T-helper 17 cell (primary cell): ENCODE results near the gene RAI2. TPM values are rescaled to one million over a fixed set of nuclear protein-coding genes. Genes with fewer than 3 reads are reported as not detected.

Experiments used
- ATAC-seq: fragments of 150-1000 bp; cut with Tn5 transposase; 2 replicates; pipeline ENCODE4 v1.10.0; 2021; ENCODE audit warnings: mild to moderate bottlenecking, moderate library complexity
- DNase-seq, 3 donors: peaks; one replicate each; pipeline versions ENCODE4 v3.0.0 to v3.0.0-alpha.2; 2020 to 2021
- H3K9me3 ChIP-seq: one replicate; pipeline ENCODE4 v1.7.0; 2013; ENCODE audit warnings: low read length, mild to moderate bottlenecking; ENCODE audit not compliant: control insufficient read depth, poor library complexity, severe bottlenecking
- H3K27ac Mint-ChIP-seq: one replicate; pipeline ENCODE4 v1.8.0; 2022; ENCODE audit warnings: mild to moderate bottlenecking, moderate library complexity, mixed read lengths
- H3K27me3 Mint-ChIP-seq: one replicate; pipeline ENCODE4 v1.8.0; 2022; ENCODE audit warnings: mixed read lengths
- H3K36me3 Mint-ChIP-seq: one replicate; pipeline ENCODE4 v1.8.0; 2022; ENCODE audit warnings: low read depth, mixed read lengths
- H3K4me1 Mint-ChIP-seq: one replicate; pipeline ENCODE4 v1.8.0; 2022; ENCODE audit warnings: mild to moderate bottlenecking, mixed read lengths
- H3K4me3 Mint-ChIP-seq: one replicate; pipeline ENCODE4 v1.8.0; 2022; ENCODE audit warnings: mild to moderate bottlenecking, moderate library complexity, mixed read lengths
- total RNA-seq, 4 donors: library from RNA in 2 of 4; stranded (reverse) in 2 of 4; gene quantifications; one replicate each; pipeline ENCODE4 v1.2.3 and lab custom pipeline; 2022 to 2026

Gene RAI2
- total RNA-seq: under 1 TPM; 0.18 to 0.72 TPM
- total RNA-seq (lab: John Stamatoyannopoulos, UW): 0 to 1.2 reads per million in 2 donors

GRCh38 chrX:17860811-17861488, at the start of gene RAI2:
RAI2 (minus strand) TSS chrX:17861298; CDS start chrX:17802010, 59,288 bp downstream.
- Mint-ChIP-seq H3K27ac (no peak within 1 kb of the TSS), H3K4me1 (peaks cover 3% of the 10 kb centered on the region), H3K4me3 (peak within 1 kb of the TSS; percentile 85), H3K36me3 (peaks cover 2% of the 10 kb centered on the region), H3K27me3 (peaks cover 48% of the 10 kb centered on the region)
- DNase-seq (peak in 1 of 3 donors; percentile 7), ATAC-seq (peak; percentile 62)
- no peaks in the 10 kb centered on the region for H3K9me3 ChIP-seq

DNA sequence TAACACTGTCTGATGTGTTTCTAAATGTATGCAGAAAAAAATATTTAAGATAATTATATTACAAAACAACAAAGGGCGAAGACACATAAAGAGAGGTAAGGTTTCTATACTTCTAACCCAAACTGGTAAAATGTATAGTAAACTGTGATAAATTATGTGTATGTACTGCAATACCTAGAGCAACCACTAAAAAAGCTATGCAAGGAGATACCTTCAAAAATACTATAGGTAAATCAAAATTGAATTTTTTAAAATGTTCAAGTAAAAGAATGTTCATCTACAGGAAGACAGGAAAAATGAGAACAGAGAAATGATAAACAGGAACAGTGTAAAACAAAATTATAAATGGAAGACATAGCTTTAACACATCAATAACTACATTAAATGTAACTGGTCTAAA, 27.3 kb upstream of the RAI2 start:
- Mint-ChIP-seq H3K27me3 (peaks cover 15% of the 10 kb centered on the region), H3K36me3 (no peaks in the 10 kb centered on the region), H3K4me3 (no peak overlapping the region), H3K27ac (no peak overlapping the region), H3K4me1 (peaks cover 2% of the 10 kb centered on the region)
- ATAC-seq: no peak
- DNase-seq: no peak
- H3K9me3 ChIP-seq: no peaks in the 10 kb centered on the region

GRCh38 chrX:17882680-17883079, 21.6 kb upstream of the RAI2 start:
- Mint-ChIP-seq H3K4me1 (no peaks in the 10 kb centered on the region), H3K4me3 (no peak overlapping the region), H3K36me3 (peaks cover 2% of the 10 kb centered on the region), H3K27ac (no peak overlapping the region), H3K27me3 (peaks cover 20% of the 10 kb centered on the region)
- ATAC-seq (no peak), DNase-seq (no peak)
- H3K9me3 ChIP-seq: no peaks in the 10 kb centered on the region

GRCh38 chrX:17878028-17878670, 17.1 kb upstream of the RAI2 start:
- H3K36me3 Mint-ChIP-seq: peaks cover 2% of the 10 kb centered on the region
- no peaks in the 10 kb centered on the region for H3K9me3 ChIP-seq
- no peak for ATAC-seq
- no peak overlapping the region for H3K4me3 Mint-ChIP-seq
- no peaks in the 10 kb centered on the region for H3K4me1 Mint-ChIP-seq
- no peak for DNase-seq
- peaks cover 15% of the 10 kb centered on the region for H3K27me3 Mint-ChIP-seq
- H3K27ac Mint-ChIP-seq: no peak overlapping the region

GRCh38 chrX:17876135-17876534, 15.0 kb upstream of the RAI2 start:
- no peak for ATAC-seq
- DNase-seq: no peak

DNA sequence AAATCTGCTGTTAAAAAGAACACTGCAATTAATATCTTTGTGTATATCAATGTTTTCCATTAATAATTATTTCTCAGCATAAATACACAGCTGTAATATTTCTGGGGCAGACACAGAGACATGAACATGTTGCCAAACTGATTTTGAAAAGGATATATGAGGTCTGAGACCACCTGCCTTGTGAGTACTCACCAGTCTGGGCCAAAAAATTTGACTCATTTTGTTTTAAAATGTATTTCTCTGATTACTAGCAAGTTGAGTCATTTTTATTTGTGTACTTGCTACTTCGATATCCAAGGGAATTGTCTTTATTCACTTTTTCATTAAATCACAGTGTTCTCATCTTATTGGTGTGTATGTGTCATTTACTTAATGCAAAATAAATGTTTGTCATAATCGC, 8.5 kb upstream of the RAI2 start:
- DNase-seq (no peak), ATAC-seq (no peak)
- Mint-ChIP-seq H3K4me3 (no peak overlapping the region), H3K4me1 (no peaks in the 10 kb centered on the region), H3K36me3 (no peaks in the 10 kb centered on the region), H3K27ac (no peak overlapping the region), H3K27me3 (no peaks in the 10 kb centered on the region)
- no peaks in the 10 kb centered on the region for H3K9me3 ChIP-seq

More at GRCh38 chrX:17876135-17876534, 15.0 kb upstream of the RAI2 start:
- H3K4me1 Mint-ChIP-seq: no peaks in the 10 kb centered on the region
- no peaks in the 10 kb centered on the region for H3K36me3 Mint-ChIP-seq
- no peak overlapping the region for H3K27ac Mint-ChIP-seq
- no peak overlapping the region for H3K4me3 Mint-ChIP-seq
- H3K27me3 Mint-ChIP-seq: peaks cover 11% of the 10 kb centered on the region
- H3K9me3 ChIP-seq: no peaks in the 10 kb centered on the region

DNA sequence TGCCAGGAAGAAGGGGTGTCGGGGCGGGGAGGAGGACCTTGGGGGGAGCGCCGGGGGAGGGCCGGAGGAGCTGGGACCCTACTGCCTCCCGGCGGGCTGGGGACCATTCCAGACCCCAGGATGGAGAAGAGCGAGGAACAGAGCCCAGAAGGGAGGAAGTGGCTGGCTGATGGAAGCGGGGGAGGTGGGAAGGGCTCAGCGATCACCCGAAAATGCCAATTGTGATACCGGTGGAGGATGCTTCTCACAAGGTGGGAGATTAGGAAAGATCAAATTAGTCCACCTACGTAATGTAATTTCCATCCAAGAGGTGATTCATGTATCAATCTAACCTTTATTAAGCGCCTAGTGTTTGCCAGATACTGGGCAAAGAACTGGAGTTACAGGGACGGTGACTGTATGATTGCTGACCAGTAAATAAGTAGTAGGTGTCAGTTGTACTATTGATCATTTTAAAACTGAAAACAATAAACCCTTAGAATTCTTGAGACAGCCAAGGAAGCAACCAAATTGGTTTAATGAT, 452 bp upstream of the RAI2 start:
- H3K4me3 Mint-ChIP-seq: peak overlapping the region; percentile 80
- peaks cover 3% of the 10 kb centered on the region for H3K4me1 Mint-ChIP-seq
- H3K27ac Mint-ChIP-seq: no peak overlapping the region

GRCh38 chrX:17860179-17860780, 818 bp downstream of the RAI2 start:
- Mint-ChIP-seq H3K36me3 (peaks cover 2% of the 10 kb centered on the region), H3K27ac (no peak overlapping the region), H3K4me1 (peaks cover 3% of the 10 kb centered on the region), H3K27me3 (peaks cover 49% of the 10 kb centered on the region), H3K4me3 (peak overlapping the region; percentile 85)
- no peak for ATAC-seq
- H3K9me3 ChIP-seq: no peaks in the 10 kb centered on the region
- no peak for DNase-seq

More for the DNA sequence above, 452 bp upstream of the RAI2 start:
- no peak for DNase-seq
- Mint-ChIP-seq H3K27me3 (peaks cover 44% of the 10 kb centered on the region), H3K36me3 (peaks cover 2% of the 10 kb centered on the region)
- H3K9me3 ChIP-seq: no peaks in the 10 kb centered on the region
- no peak for ATAC-seq

DNA sequence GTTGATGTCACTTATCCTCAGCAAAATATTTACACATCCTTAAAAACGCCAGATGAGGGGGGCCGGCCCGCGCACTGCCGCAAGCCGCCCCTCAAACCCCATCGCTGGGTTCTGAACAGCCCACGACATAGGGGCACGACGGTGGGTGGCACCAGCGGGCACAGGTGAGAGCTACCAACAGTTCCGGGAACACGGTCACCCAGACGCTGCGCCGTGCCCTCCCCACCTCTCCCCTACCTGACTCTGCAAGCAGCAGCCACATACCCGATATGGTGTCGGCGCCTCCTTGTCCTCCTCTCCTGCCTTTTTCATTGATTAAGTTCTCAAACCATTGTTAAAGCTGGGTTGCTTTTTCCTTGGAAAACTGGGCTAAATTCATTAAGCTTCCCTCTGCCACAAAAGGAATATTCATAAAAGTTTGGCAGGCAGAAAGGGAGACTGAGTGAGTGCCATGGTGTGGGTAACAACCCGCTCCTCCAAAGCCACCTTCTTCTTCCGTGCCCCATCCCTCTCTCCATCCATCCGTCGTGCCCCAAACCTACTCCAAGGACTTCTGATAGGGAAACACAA, 1.4 kb downstream of the RAI2 start:
- DNase-seq (no peak), ATAC-seq (peak; percentile 48)
- Mint-ChIP-seq H3K4me3 (peak overlapping the region; percentile 85), H3K4me1 (peaks cover 3% of the 10 kb centered on the region), H3K27me3 (peaks cover 53% of the 10 kb centered on the region), H3K36me3 (peaks cover 2% of the 10 kb centered on the region), H3K27ac (no peak overlapping the region)
- no peaks in the 10 kb centered on the region for H3K9me3 ChIP-seq

- no peak overlapping the region for H3K4me3 Mint-ChIP-seq
- no peaks in the 10 kb centered on the region for H3K36me3 Mint-ChIP-seq
- H3K4me1 Mint-ChIP-seq: no peaks in the 10 kb centered on the region
- H3K27me3 Mint-ChIP-seq: peaks cover 33% of the 10 kb centered on the region
- ATAC-seq (no peak), DNase-seq (no peak)
- no peaks in the 10 kb centered on the region for H3K9me3 ChIP-seq
- no peak overlapping the region for H3K27ac Mint-ChIP-seq
Observed at GRCh38 chrX:17854531-17854930, 6.6 kb downstream of the RAI2 start.

DNA sequence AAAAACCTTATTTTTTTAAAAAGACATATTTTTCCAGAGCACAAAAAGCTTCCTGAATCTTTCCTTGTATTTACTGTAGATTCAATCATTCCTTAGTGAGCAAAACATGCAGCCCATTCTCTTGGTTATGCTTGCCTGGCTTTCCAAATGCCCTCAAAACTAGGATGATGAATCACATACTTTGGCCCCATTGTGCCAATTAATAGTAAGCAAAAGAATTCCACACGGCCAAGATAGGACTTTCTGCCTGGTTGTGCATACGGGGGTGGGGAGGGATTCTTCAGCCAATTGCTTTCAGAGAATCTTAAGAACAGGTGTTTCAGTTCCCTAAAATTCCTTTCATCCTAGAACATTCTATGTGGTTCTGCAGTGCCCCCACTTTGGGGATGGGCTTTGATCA, 7.0 kb downstream of the RAI2 start:
- no peak for ATAC-seq
- Mint-ChIP-seq H3K4me1 (no peaks in the 10 kb centered on the region), H3K36me3 (no peaks in the 10 kb centered on the region), H3K4me3 (no peak overlapping the region), H3K27me3 (peaks cover 28% of the 10 kb centered on the region), H3K27ac (no peak overlapping the region)
- no peaks in the 10 kb centered on the region for H3K9me3 ChIP-seq
- DNase-seq: no peak

DNA sequence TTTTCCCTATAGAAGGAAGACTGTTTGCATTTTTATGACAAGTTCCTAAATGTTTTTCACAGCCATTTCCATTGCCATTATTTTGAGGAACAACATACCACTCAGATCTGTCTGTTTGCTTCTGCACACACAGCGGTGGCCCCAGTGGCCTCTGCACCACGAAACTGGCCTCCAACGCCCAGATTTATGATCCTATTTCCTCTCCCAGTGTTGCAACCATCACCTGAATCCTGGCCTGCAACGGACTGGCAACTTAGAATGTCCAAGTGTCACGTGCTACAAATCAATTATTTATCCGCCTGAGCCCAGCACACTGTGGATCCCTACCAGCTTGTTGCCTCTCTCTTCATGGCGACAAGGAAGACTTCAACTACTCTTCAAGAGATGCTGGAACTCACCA, 9.2 kb downstream of the RAI2 start:
- H3K27ac Mint-ChIP-seq: no peak overlapping the region
- H3K36me3 Mint-ChIP-seq: no peaks in the 10 kb centered on the region

GRCh38 chrX:17848545-17849265, 12.4 kb downstream of the RAI2 start:
- no peak for DNase-seq
- H3K36me3 Mint-ChIP-seq: no peaks in the 10 kb centered on the region
- no peaks in the 10 kb centered on the region for H3K9me3 ChIP-seq
- no peak for ATAC-seq
- no peaks in the 10 kb centered on the region for H3K27me3 Mint-ChIP-seq
- no peak overlapping the region for H3K27ac Mint-ChIP-seq
- H3K4me1 Mint-ChIP-seq: no peaks in the 10 kb centered on the region
- no peak overlapping the region for H3K4me3 Mint-ChIP-seq

More for the DNA sequence above, 9.2 kb downstream of the RAI2 start:
- DNase-seq (no peak), ATAC-seq (no peak)
- Mint-ChIP-seq H3K4me3 (no peak overlapping the region), H3K27me3 (peaks cover 12% of the 10 kb centered on the region), H3K4me1 (no peaks in the 10 kb centered on the region)
- H3K9me3 ChIP-seq: no peaks in the 10 kb centered on the region
